HG03469 (cell line): ENCODE results near the gene CD247.

Source experiments
- ATAC-seq: cut with Tn5 transposase; IDR thresholded peaks from one replicate; pipeline ENCODE4 v1.9.1; 2021; ENCODE audit warnings: mild to moderate bottlenecking, moderate library complexity, moderate number of reproducible peaks; ENCODE audit not compliant: unreplicated experiment

The CD247 gene

DNA sequence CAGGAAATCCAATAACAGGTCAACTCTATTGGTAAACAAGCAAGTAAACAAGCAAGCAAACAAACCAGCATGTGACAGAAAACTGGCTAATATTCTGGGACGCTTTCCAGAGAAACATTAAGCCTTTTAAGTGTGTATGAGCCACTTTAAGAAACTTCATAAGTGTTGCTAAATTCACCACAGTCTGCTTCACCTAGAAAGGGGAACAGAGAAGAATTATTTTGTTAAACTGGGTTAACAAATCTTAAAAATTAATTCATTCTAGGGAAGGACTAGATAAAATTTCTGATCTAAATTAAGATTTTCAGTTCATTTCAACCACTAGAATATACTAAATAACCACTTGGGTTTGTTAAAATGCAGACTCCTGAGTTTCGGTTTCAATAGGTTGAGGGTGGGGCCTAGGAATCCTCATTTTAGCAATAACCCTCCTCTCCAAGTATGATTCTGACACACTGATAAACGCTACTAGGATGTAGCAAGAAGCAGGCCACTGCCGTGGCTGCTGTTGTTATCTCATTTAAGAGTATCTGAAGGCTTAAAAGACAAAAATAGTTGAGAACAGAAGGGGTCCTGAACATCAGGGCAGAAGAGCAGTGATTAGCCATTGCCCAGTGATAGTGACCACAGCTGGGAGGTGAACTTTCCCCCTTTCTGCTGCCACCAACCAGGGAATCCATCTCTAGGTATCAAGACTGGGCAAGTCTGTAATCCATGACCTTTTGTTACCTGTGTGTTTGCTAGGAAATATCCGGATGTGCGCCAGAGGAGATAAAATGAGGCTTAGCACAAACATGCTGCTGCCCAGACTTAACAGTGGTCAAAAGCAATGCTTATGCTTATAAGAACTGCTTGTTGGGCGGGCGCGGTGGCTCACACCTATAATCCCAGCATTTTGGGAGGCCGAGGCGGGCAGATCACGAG lies 24.0 kb upstream of the CD247 start:
- no peak for ATAC-seq

DNA sequence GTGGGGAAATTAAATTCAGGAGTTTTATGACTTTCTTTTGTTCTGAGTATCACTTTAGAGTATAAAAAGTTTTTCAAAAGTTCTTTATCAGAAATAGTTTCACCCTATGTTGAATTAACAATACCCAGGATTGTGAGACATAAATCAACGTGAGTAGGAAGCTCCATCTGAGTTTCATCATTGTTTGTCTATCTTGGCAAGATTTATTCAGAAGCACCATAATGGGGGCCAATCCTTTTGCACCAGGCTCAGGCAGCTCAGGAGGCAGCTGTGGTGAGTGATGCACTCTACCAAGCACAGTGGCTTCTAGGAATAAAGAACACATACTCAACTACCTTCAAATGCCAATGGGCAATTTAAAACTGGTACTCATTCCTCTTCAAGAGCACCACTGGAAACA lies 23.3 kb upstream of the CD247 start:
- ATAC-seq, result no peak

DNA sequence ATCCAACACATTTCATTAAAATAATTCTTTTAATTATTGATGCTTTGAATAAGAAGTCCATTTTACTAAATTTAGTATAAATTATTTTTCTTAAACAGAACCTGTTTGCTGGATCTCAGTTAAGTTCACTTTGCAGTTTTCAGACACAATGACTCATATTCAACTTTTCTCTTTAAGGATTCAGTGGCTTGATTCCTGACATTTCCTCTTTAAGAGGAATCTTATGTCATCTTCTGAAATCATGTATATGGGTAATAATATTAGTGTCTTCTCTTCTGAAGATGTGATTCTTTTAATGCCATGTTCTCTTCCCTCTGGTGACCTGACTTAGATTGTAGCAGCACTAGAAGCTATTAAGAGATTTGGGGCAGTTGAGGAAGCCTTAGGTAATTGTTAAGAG lies 22.7 kb upstream of the CD247 start:
- no peak for ATAC-seq

DNA sequence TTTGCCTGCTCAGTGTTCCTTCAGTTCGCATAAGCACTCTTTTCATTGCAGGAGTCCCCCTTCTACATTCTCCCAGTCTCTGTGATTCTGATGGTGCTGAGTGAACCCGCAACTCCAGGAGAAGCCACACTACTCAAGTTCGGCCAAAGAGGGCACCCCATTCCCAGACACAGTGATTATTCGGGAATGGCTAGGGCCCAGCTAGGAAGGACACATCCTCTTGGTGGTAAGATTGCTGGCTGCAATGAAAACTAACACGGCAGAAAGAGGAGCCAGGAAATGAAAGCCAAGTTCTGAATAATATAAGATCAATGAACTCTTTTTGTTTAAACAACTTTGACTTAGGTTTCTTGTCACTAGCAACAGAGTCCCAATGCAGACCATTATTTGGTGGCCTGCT lies 20.3 kb upstream of the CD247 start:
- ATAC-seq, result no peak

DNA sequence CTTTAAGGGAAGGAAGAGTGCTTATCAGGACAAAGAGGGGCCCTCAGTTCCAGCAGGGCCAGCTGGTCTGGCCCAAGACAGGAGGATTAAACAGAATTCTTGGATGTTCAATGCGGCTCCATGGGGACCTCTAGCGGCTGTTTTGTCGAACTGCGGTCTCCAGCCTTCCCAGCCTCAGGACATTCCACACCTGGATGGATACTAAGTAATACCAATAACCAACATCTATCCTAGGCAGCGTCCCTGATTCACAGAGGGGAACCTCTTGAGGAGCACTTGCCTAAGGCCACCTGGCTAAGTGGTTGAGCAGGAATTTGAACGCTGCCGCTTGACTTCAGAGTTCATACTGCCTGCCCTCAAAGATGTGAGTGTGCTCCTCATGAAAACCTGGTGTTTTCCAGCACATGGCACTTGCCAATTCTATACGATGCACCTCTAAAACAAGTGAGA lies 15.5 kb upstream of the CD247 start:
- no peak for ATAC-seq

DNA sequence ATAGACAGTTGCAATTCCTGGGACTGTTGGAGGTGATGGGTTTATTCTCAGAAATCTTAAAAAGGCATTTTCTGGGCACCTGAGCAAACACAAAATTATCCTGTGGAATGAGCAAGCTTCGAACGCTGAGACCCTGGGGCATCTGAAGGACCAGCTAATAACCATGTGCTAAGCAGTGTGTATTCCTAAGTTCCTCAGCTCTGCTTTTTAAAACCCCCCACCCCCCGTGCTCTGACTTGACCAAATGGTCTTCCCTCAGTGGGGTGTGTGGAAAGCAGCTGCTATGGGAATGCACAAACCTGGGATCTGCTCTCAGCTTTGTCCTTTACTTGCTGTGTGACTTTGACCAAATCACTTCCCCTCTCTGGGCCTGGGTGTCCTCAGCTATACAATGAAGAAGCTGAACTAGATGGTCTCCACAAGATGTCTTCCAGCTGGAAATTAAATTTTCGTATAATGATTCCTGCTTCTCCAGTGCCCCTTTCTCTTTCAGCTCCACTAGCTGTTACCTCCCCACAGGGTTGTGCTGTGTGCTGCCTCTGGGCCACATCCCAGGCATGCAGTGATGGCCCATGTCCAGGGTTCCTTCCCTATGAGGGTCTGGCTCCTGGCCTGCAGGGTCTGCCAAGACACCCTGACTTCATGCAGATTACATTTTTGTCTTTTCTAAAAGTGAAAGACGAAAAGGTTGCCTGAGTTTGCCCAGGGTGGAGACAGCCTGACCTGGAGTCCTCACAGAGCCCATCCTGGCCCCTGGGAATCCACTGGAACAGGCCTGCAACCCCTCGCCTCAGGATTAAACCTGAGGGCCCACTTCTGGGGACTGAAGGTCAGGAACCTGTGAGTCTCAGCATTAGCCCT lies 14.9 kb upstream of the CD247 start:
- no peak for ATAC-seq

DNA sequence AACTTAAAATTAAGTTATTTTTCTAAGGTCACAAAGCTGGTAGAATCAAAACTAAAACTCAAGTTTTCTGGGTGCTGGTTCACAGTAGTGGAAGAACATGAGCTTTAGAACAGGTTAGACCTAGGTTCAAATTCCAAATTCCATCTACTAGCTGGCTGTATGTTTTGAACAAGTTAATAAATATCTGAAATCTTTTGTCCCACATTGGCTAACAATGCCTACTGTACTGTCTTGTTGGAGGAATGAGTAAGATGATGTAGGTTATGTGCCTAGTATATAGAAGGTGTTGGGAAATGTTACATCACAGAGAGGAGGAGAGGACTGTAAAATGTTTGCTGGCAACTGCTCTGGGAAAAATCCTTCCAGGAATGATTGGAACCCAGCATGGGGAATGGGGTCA lies 14.0 kb upstream of the CD247 start:
- ATAC-seq, result no peak

DNA sequence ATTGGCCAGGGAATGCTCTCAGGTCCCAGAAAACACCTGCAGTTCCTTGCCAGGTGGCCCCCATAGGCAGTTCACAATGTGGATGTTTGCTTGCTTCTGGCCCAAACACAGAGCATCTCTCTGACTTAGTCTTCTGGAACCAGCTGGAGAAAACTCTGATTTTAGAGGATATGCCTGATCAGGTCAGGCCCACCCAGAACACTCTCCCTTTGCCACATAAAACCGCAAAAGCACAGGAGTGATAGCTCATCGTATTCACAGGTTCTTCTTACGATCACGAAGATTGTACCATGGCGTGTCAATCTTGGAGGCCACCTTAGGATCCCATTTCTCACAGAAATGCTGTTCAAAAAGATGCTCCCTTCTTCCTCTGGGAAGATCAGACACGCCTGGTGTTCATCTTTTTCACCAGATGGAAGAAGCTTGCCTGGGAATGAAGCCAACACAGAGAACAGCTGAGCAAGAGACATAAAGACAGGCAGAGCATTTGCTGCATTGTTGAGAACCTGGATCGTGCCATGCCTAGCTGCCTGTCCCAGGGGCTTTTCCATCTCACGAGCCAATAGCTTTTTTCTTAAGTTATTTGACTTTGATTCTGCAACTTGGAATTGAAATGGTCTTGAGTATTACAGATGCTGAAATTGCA lies 11.6 kb upstream of the CD247 start:
- ATAC-seq, result no peak

DNA sequence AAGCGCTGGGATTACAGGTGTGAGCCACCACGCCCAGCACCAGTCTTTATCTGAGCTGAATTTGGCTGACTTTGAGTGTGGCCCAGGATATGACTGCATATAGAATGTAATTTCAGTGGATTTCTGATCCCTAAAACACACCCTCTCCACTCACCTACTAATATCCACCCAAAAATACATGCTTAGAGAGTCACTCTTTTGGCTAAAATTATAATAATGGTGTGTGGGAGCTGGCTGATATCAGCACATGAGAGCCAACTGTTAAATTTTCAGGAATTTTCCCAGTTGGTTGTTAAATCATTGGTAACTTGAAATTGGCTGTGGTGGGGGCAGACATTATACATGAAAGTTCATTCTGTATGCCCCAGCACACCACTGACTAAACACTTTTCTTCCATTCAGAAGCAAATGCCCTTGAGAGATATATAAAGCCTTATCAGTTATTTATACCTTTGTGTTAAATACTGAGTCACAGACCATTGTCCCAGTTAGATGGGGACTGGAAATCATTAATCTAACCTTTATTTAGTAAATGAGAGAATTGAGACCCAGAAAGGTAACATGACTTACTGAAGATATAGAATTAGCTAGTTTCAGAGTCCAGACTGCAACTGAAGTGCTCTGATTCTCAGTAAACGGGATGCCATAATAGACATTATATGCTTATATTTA lies 9.9 kb upstream of the CD247 start:
- ATAC-seq, result no peak

DNA sequence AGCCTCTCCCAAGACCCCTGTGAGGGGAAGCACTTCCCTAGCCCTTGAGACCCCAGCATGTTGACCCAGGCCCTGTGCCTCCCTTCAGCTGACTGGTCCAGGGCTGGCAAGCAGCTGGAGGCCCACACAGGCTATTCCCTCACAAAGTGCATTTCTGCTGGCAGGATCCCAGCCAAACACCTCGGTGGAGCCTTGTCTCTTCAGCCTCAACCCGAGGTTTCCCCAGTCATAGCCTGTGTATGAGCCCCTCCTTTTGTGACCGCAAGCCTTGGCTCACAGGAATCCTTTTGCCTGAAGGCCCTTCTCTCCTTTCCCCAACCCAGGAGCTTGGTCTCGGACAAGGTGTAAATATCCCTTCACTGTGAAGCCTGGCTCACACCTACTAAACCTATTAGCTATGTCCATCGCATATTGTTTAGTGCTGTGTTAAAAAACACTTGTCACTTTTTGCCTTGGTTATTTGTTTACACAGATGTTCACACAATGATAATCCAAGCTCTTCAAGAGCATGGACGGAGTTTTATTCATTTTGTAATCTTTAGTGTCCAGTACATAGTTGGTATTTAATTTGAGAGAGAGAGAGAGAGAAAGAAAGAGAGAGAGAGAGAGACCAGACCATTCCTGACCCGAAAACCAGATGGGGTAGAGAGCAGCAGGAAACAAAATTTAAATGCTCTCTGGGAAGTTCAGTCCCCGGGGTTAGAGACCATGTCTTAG lies 8.5 kb upstream of the CD247 start:
- no peak for ATAC-seq

DNA sequence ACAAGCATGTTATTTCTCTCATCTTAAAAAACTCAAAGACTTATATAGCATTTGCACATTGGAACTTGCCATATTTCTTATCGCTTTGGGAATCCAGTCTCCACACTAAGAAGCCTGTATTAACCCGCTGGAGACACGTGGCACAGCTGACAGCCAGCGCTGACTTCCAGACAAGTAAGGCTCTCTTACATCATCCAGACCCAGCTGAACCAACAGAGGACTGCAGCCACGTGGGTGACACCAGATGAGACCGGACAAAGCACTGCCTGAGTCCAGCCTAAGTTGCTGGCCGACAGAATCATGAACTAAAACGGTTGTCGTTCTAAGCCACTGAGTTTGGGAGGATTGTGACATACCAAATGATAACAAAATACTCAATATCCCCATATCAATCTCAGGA lies 6.3 kb upstream of the CD247 start:
- ATAC-seq, result no peak

DNA sequence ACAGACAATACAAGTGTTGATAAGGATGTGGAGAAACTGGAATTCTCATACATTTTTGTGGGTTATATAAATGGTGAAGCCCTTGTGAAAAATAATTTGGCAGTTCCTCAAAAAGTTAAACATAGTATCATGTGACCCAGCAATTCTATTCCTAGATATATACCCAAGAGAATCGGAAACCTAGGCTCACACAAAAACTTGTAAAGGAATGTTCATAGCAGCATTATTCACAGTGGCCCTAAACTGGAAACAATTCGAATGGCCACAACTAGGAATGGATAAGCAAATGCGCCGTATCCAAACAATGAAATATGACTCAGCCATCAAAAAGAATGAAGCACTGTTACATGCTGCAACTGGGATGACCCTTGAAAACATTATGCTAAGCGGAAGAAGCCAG lies 3.9 kb upstream of the CD247 start:
- ATAC-seq, result no peak

DNA sequence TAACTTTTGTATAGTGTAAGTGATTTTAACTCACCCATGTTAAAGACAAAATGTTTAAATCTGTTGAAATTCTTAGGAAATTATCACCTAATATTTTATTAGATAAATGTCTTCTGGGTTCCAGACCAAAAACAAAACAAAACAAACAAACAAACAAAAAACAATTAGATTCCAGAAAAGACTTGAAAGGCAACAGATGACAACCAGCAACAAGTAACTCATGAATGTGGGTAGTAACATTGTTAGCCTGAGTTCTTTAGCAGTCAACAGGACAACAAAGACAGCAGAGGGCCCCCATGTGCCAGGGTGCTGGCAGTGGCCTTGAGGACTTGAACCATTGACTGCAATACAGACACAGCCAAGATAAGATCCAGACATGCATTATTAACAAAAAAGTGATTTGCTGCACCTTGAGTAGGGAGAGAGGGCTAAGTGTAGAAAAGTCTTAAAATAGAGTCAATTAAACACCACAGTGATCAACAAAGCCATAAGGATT lies 2.4 kb upstream of the CD247 start:
- no peak for ATAC-seq

DNA sequence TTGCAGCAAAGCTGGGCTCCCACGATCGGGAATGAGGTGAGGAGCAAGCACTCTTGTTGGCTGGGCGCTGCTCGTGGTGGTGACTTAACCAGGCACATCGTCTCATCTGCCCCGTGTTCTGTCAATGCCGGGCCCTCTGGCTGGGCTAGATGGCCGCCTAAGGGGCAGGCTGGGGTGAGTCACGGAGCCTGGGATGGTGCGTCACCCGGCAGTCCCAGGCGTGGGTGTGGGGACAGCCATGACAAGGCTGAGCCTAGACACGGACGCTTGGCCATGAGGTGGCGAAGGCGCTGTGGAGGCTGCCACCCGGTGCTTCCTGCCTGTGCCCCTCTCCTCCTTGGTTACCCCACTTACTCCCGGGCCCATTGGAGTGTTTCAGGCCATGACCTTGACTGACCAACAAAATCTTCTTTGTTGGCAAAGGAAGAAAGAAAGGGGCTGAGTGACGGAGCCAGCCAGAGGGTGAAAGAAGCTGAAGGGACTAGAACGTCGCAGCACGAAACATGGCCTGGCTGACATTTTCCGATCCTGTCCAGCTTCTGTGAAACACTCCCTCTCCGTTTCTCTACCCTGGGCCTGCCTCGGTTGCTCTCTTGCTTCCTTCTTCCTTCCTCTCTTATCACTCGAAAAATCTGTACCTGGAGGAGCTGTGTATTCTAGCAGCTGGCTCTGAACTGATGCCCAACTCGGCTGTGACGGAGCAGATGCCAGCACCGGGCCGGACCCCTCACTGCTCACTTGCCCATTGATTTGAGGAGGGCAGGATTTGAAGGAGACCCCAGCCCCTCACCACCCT lies 596 bp downstream of the CD247 start:
- ATAC-seq, result no peak

DNA sequence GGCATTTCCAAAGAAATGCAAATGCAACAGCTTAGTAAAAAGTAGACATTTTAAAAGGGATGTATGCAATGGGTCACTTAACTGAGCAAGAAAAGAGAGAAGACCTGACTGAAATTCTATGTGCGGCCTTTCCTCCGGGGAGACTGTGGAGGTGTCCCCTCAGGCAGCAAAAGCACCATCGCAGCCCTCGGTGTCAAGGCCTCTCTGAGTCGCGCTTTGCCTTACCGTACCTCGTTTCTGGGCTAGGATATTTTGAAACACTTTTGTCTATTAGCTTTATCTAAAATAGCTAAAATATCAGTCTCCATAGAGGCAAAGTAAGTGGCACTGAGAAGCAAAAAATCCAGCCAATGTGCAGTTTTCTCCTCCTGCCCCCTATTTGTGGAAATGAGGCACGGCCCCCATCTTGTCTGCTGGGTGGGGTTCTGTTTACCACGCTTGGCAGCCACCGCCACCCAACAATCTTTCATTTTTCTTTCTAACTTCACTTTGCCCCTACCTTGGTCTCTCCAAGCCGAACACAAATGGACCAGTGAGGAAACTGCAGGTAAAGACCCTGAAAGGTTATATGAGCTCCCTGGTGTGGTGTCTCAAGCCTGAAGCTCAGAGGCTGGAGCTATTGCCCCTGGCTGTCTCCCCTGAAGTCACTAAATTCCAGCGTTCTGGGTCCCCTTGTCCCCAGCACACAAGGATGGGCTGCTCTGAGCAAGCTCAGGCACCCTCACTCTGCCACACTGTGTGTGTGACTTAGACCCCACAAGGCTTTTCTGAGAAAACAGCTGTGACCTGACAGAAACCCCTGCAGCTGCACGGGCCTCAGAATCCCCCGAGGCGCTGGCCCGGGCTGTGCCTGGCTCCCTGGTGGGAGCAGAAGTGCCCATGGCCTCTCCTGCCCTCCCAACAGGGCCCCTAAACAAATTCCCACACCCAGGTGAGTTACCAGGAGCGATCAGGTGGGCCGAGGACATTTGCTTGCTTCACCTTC lies 1.6 kb downstream of the CD247 start:
- no peak for ATAC-seq

DNA sequence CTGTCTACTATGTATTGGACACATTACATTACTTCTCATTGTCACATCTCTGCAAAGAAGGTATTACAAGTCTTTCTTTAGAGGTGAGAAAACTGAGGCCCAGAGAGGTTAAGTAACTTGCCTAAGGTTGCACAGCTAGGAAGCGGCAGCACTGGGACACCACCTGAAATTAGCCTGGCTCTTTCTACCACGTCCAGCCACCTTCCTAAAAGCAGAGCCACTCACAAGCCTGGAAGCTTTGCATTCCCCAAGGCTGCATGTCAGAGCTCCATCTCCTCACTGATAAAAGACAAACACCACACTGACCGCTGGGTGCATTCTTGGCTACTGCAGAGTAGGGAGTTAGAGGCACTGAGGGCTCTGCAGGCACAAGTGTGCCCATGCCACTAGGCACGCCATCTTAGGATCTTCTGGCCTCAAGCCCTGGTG lies 2.4 kb downstream of the CD247 start:
- no peak for ATAC-seq

DNA sequence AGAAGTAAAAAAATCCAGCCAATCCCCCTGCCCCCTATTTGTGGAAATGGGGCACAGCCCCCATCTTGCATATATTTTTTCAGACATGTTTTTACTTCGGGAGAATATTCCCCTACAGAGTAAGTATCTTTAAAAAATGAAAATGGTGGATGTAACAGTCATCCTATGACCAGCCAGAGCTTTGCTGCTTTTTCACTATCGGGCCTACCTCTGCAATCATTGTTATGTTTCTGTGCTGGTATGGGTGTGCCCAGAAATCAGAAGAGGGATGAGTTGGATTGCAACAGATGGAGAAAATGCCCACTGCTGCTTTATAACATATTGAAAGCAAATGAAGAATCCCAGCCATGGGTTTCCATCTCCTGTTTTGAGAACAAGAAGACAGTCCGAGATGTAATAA lies 2.9 kb downstream of the CD247 start:
- no peak for ATAC-seq

DNA sequence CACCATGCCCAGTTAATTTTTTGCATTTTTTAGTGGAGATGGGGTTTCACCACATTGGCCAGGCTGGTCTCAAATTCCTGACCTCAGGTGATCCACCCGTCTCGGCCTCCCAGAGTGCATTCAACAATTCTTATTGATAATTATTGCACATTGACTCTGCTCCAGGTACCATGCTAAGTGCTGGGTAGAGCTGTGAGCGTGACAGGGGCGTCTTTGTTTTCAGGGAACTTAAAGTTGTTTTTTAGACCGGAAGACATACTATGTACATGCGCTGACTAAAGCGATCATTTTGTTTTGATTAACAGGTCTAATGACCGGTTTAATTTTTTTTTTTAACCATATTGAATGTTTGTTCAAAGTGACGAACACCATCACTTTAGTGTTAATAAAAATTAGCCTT lies 4.0 kb downstream of the CD247 start:
- no peak for ATAC-seq
